Measurements from ENCODE around the gene ZNF662.

ZNF662 gene

DNA sequence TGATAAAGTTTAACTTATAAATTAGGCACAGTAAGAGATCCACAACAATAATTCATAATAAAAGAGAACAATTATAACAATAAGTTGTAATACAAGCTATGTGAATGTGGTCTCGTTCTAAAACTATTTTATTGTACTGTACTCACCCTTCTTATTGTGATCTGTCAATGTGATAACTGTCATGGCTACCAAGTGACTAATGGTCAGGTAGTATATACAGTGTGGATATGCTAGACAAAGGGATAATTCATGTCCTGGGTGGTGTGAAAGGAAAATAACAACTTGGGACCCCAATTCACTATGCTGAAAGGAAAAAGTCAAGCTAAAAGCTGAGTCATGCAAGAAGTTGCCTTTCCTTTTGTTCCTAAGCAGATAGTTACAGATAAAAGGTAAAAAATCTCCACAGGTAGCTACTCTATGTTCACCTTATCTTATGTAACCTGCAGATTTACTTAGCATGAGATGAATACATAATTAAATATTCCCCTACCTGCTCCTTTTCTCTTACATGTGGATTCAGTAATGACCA, 19.6 kb upstream of the ZNF662 start:
- DNase-seq (ENCODE audit: low read depth in 4 of 4, low spot score in 1 of 4): no peak

DNA sequence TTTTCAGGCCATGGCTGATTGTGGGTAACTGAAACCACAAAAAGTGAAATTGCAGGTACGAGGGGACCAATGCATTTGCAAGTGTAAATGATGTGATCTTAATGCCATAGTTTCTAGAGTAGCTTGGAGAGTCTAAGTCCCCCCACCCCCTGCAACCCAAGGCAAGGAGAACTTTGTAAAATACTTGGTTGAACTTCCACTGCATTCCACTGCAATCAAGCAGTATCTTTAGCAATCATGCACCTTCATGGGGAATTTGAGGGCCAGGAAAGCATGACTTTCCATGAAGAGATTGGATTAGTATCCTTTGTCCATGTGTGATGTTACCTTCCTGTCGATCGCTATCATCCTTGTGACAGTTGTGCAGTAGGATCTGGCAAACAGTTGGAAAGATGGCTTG, 18.9 kb upstream of the ZNF662 start:
- DNase-seq (ENCODE audit: low read depth in 4 of 4, low spot score in 1 of 4): no peak

DNA sequence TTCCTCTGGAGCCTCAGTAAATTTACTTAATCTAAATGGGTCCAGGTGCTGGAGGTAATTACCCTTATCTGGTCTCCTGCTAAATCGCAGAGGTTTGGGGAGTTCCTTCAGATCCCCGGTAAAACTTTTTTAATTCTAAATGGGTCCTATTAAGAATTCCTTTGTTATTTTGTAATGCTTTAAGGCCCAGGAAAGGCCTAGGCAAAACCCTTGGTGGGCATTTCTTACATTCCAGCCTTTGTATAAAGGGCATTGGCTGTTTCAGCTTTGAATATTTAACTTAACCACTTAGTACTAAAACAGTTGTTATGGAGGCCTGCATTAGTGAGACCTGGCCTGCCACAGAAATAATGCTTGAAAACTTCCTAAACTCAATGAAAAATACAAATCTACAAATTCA, 14.9 kb upstream of the ZNF662 start:
- DNase-seq (ENCODE audit: low read depth in 4 of 4, low spot score in 1 of 4): no peak

DNA sequence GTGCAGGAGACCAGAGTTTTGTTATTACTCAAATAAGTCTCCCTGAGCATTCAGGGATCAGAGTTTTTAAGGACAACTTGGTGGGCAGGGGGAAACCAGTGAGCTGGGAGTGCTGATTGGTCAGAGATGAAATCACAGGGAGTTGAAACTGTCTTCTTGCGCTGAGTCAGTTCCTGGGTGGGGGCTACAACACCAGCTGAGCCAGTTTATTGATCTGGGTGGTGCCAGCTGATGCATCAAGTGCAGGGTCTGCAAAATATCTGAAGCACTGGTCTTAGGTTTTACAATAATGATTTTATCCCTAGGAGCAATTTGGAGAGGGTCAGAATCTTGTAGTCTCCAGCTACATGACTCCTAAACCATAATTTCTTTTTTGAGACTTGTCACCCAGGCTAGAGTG, 13.8 kb upstream of the ZNF662 start:
- DNase-seq (ENCODE audit: low read depth in 4 of 4, low spot score in 1 of 4): no peak

DNA sequence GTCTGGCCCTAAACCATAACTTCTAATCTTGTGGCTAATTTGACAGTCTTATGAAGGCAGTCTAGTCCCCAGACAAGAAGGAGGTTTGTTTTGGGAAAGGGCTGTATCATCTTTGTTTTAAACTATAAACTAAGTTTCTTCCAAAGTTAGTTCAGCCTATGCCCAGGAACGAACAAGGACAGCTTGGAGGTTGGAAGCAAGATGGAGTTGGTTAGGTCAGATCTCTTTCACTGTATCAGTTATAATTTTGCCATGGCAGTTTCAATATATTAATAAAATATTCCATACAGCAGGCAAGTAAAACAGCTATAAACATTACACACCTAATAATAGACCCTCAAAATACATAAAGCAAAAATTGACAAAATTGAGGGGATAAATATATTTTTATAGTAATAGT, 13.1 kb upstream of the ZNF662 start:
- DNase-seq (ENCODE audit: low read depth in 4 of 4, low spot score in 1 of 4): no peak

DNA sequence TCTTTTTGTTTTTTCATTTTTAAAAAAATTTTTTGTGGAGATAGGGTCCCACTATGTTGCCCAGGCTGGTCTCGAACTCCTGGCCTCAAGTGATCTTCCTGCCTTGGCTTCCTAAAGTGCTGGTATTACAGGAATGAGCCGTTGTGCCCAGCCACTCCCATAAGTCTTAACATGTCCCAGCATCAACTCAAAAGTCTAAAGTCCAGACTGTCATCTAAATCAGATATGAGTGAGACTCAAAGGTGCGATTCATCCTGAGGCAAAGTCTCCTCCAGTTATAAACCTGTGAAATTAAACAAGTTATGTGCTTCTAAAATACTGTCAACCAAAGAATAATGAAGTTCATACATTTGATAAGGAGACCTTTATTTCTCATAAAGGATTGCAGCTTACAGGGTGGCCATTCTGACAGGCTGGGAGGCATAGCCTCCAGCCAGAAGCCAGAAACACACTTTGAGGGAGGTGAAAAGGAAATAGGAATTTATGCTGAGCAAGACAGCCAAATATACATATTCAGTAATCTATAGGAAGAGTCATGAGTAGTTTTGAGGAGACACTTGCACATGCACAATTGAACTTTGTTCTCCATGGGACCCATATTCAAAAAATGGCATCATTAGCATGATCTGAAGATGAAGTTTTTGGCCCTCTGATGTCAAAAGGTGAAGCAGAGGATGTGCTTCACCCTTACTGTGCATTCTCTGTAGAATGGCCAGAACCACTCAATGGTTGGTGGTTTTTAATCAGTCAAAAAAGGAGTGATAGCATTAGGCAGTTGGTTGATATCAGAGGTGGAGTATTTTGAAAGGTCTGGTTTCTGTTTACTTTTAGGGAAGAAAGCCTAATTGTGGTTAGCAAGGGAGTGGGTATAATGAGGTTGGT, 11.0 kb upstream of the ZNF662 start:
- no peak for DNase-seq (ENCODE audit: low read depth in 4 of 4, low spot score in 1 of 4)

DNA sequence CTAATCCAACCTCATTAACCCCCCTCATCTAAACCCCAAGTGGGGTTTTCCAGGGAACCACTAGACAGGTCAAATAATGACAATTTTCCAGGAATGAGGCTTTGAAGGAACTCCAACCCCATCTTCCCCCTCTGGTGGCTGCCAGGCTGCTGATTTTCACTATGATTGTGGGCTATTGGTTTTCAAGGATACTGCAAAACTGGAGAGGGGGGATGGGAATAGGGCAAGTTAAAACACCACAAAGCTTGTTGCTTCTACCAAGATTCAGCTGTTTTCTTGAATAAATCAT, 10.4 kb upstream of the ZNF662 start:
- DNase-seq (ENCODE audit: low read depth in 4 of 4, low spot score in 1 of 4): no peak

DNA sequence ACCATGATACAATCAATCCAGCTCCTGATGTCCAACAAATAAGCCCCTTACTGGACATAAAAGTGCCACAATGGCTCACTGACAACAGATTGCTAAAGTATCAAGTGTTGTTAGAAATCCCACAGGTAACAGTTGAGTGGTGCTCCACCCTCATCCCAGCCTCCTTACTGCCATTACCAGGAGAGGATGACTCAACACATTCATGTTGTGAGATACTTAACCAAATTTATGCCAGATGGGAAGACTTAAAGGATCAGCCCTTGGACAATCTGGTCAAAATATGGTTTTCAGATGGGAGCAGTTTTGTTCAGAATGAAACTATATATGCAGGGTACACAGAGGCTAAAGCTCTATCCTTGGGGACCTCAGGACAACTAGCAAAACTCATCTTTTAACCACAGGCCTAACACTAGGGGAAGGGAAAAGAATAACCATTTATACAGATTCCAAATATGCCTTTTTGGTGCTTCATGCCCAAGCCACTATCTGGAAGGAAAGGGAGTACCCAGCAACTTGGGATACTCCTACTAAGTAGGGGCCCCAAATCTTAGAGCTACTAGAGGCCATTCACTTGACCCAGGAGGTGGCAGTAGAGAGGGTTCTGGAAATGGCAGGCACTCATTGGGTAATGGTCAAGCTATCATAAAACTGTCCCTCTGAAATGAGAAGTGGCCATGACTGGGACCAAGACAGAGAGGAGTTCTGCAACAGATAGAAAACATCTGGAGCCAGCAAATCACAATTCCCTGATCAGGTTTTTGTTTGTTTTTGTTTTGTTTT, 6.9 kb upstream of the ZNF662 start:
- DNase-seq (ENCODE audit: low read depth in 4 of 4, low spot score in 1 of 4): no peak

DNA sequence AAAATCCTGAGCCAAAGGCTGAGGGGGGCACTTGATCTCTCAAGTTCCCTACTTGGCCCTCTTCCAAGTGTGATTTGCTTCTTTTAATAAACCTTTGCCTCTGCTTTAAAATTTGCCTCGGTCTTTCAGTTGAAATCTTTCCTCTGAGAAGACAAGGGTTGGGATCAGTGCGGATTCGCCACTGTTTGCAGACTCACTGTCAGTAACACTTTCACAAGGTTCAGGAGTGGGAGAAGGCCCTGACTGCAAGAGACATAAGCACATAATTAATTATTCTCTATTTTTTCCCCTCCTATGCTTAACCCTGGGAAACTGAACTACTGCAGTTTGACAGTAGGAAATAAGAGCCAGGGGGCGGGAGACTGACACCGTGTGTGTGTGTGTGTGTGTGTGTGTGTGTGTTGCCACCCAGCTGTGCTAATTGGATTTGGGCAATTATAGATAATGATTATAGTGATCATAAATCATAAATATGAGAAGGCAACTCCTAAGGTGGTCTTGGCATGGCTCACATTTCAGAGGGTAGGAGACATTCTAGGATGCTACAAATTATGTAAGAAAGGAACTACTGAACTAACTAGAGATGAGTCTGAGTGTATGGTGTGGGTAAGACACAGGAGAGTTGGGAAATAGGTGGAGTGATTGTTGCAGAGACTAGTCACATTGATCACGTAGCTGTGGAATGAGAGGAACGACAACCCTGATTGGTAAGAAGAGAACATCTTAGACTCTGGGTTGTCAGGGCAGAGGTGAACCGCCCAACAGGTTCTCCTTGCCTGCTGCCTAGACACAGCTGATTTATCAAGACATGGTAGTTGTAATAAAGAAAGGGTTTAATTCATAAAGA, 5.5 kb upstream of the ZNF662 start:
- DNase-seq (ENCODE audit: low read depth in 4 of 4, low spot score in 1 of 4): no peak

DNA sequence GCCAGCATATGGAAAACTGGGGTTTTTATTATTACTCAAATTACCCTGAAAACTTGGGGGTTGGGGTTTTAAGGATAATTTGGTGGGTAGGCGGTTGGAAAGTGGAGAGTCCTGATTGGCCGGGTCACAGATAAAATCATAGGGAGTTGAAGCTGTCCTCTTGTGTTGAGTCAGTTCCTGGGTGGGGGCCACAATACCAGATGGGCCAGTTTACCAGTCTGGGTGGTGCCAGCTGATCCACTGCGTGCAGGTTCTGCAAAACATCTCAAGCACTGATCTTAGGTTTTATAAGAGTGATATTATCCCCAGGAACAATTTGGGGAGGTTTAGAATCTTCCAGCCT, 4.9 kb upstream of the ZNF662 start:
- no peak for DNase-seq (ENCODE audit: low read depth in 4 of 4, low spot score in 1 of 4)

DNA sequence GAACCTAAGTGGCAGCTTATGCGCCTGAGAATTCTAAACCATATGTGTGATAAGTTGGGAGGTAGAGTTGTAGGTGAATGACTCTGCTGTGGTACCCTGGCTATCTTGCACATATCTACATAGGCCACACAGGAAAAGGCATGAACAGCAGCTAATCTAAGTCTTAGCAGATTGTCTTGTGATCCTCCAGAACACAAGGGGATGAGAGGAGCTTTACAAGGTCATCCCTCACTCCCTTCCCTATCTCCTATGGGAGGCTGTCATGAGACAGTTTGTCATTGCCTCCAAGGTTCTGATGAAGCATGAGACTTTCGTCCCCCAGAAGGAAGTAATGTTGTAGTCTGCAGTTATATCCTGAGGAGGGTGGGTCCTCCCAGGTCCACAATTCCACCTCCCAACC, 3.7 kb upstream of the ZNF662 start:
- DNase-seq (ENCODE audit: low read depth in 4 of 4, low spot score in 1 of 4): no peak

DNA sequence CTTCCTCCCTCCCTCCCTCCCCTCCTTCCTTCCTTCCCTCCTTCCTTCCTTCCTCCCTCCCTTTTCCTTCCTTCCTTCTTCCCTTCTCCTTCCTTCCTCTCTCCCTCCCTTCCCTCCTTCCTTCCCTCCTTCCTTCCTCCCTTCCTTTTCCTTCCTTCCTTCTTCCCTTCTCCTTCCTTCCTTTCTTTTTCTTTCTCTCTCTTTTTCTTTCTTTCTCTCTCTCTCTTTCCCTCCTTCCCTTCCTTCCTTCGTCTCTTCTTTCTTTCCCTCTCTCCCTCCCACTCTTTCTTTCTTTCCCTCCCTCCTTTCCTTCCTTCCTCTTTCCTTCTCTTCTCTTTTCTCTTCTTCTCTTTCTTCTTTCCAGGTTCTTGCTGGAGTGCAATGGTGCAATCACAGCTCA, 1.9 kb upstream of the ZNF662 start:
- no peak for DNase-seq (ENCODE audit: low read depth in 4 of 4, low spot score in 1 of 4)

DNA sequence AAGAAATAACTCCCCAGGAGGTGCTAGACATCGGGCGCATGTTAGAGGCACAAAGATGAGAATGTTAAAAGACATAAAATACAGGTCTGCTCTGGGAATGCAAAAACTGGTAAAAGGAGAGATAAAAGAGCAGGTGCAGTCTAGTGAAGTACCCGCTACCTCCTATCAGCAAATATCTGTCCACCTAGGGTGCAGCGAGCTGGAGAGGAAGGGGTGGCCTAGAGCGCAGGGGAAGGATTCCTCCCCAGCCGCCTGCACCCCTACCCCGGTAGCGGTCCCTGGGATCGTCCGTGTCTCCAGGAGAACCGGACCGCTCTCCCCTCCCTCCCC, 237 bp upstream of the ZNF662 start:
- DNase-seq (ENCODE audit: low read depth in 4 of 4, low spot score in 1 of 4): no peak

DNA sequence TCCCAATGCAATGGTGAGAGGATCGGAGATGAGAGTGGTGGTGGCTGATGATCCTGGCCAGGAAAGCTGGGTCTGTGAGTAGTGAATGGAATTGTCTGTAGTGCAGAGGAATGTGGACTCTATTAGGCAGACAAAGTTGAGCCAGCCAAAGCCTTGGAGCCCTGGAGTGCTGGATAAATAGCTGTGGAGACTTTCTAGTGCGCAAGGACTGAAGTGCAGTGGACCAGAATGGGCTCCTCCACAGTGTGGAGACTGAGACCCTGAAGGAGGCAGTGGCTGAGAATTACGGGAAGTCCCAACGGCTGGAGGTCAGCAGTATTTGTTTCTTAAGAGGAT, 874 bp downstream of the ZNF662 start:
- no peak for DNase-seq (ENCODE audit: low read depth in 4 of 4, low spot score in 1 of 4)

DNA sequence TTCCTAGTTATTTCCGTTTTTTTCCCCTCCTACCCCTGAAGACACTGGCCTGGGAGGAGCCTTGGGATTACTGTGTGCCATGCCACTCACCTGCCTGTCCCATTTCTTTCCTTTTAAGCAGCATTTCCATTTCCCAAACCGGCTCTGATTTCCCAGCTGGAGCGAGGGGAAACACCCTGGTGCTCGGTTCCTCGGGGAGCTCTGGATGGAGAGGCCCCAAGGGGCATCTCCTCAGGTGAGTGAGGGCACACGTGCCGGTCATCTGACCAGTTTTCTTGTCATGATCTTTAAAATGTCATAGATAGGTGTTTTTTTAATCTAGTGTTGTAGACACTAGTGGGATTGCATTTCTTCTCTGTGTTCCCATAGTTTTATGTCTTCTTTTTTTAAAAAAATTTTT, 2.7 kb downstream of the ZNF662 start:
- no peak for DNase-seq (ENCODE audit: low read depth in 4 of 4, low spot score in 1 of 4)

DNA sequence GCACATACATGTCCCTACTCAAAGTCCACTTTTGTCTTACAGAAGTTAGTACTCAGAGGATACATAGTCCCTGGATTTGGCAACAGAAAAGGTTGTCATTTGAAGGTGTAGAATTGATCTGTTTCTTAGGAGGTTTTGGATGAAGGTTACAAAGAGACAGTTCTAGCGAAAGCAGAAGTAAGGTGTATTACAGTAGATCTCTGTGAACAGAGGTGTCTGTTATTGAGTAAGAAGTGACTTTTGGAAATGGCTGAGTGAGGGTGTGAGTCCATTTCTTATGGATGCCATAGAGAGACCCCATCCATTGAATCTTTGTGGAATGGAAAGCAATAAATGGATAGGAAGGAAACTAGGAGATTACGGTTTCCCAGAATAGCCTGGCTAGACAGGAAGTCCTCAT, 5.6 kb downstream of the ZNF662 start:
- no peak for DNase-seq (ENCODE audit: low read depth in 4 of 4, low spot score in 1 of 4)

DNA sequence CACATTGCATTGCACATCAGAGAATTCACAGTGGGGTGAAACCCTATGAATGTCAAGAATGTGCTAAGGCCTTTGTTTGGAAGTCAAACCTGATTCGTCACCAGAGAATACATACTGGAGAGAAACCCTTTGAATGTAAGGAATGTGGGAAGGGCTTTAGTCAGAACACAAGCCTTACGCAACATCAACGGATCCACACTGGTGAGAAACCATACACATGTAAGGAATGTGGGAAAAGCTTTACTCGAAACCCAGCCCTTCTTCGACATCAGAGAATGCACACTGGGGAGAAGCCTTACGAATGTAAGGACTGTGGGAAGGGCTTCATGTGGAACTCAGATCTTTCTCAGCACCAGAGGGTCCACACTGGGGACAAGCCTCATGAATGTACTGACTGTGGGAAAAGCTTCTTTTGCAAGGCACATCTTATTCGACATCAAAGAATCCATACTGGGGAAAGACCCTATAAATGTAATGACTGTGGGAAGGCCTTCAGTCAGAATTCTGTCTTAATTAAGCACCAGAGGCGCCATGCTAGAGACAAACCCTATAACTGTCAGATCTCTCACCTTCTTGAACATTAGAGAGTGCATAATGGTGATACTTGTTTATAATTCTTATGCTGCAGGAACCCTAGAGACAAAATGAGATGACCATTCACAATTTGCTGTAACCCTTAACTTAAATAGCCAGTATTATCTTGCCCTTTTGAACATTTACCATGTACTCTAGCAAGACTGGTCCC, 9.0 kb downstream of the ZNF662 start:
- no peak for DNase-seq (ENCODE audit: low read depth in 4 of 4, low spot score in 1 of 4)

DNA sequence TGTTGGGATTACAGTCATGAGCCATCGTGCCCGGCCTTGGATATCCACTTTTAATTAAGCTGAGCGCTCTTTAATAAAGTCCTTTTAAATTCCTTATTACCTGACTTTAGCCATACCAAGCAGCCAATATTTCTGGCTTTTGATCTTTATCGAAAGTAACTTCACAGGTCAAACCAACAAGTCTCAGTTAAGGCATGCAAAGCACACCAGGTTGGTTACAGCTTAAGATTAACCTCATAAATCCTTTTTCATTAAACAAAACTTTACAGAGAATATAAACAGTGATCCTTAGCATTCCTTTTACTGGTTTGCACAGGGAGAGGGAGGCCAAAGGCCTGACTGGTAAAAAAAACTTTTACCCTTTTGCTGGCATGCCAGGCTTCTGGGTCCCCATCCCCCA, 17.7 kb downstream of the ZNF662 start:
- no peak for DNase-seq (ENCODE audit: low read depth in 4 of 4, low spot score in 1 of 4)

DNA sequence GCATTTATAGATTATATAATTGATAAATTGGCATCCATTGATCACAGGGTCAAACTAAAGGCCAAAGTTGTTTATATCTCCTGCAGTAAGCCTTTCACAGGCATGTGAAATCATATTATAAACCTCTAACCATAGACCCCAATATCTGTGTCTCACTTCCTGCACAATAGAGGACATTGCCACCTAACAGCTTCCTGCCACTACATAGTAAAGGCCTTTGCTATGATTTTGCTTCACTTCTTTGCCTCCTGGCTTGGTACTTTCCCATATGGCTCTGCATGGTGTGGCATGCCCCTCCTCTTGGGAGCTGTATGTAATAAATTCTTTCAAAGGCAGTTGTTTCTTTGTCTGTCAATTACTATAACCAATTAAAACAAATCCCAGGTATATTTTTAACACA, 20.4 kb downstream of the ZNF662 start:
- DNase-seq (ENCODE audit: low read depth in 4 of 4, low spot score in 1 of 4): no peak

DNA sequence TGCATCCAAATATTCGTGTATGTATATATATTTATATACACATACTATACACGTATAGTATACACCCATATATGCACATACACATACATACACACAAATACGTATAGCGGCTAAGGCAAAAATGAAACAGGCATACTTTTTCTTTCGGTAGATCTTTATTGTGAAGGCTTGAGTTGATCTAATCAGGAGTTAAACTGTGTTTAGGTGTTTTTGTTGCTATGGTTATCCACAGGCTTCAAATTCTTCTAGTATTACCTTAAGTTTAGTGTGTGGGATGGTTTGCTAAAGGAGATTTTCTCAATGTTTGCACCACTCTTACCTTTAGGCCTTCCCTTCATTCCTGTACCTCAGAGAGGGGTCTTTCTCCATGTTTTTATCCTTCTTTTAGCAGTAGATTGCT, 28.2 kb downstream of the ZNF662 start:
- no peak for DNase-seq (ENCODE audit: low read depth in 4 of 4, low spot score in 1 of 4)

DNA sequence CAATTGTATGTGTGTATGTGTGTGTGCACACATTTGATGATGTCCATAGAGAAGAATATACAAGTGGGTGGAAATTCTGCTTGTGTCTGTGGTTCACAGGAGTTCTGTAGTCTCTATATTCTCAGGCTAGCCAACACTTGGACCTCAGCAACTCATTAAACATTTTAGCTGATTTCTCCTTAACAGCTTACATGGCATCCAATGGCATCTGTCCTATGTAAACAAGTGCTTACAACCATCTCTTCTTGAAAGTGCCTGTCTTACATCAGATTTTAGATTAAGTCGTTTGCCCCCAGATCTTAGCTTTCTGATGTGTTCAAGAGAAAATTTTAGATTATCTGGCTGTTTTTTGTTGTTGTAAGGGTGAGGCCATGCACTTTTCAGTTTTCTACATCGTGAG, 29.0 kb downstream of the ZNF662 start:
- DNase-seq (ENCODE audit: low read depth in 4 of 4, low spot score in 1 of 4): no peak
